Upper lobe of left lung (tissue), 4 donors: ENCODE results near the gene KCTD5.

Source experiments
- CTCF ChIP-seq, 6 experiments: fragments of 450-650 bp in 4 of 6; fragments of 200-600 bp in 2 of 6; sonication (generic) in 2 of 6; IDR thresholded peaks; one replicate each; pipeline ENCODE4 v1.5.1; 2016 to 2019; ENCODE audit warnings: antibody characterized with exemption in 6 of 6
- POLR2A ChIP-seq, 4 donors: fragments of 450-650 bp; IDR thresholded peaks; one replicate each; pipeline ENCODE4 v1.5.1; 2016 to 2017; ENCODE audit warnings: antibody characterized with exemption in 4 of 4, mild to moderate bottlenecking in 2 of 4

- TF ChIP-seq POLR2A (IDR thresholded peaks at IDR 0.05): no peak
- TF ChIP-seq CTCF (IDR thresholded peaks at IDR 0.05): no peak
Observed at GRCh38 chr16:2719328-2720063, 37.2 kb downstream of the KCTD5 start.
